ENCODE data around the gene SLC39A12.

SLC39A12 gene

DNA sequence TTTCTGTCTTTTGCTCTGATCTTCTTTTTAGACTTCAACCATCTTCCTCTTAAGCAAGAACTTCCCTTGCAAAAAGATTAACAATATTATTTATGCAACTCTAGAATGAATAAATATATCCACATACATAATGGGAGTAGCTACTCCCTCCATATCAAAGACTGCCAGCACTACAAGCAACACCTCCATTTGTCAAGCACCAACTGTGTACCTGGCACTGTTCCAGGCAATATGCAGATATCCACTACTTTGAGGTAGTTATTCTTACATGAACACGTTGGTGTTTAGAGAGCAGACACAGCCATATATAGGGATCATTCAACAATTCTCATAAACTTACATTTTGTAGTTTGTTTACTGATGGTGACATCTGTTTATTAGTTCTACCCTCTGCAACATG lies 104.9 kb downstream of the SLC39A12 start:
- no peak for TF ChIP-seq SIN3A (IDR thresholded peaks at IDR 0.05; ENCODE audit: borderline replicate concordance, insufficient read depth, low read length)
- no peak for TF ChIP-seq TAF1 (IDR thresholded peaks at IDR 0.05; ENCODE audit: borderline replicate concordance, insufficient read depth, low read length)
- TF ChIP-seq POLR2AphosphoS5 (IDR thresholded peaks at IDR 0.05; ENCODE audit: low read depth, low read length), result no peak
- TF ChIP-seq, protein P1, sequence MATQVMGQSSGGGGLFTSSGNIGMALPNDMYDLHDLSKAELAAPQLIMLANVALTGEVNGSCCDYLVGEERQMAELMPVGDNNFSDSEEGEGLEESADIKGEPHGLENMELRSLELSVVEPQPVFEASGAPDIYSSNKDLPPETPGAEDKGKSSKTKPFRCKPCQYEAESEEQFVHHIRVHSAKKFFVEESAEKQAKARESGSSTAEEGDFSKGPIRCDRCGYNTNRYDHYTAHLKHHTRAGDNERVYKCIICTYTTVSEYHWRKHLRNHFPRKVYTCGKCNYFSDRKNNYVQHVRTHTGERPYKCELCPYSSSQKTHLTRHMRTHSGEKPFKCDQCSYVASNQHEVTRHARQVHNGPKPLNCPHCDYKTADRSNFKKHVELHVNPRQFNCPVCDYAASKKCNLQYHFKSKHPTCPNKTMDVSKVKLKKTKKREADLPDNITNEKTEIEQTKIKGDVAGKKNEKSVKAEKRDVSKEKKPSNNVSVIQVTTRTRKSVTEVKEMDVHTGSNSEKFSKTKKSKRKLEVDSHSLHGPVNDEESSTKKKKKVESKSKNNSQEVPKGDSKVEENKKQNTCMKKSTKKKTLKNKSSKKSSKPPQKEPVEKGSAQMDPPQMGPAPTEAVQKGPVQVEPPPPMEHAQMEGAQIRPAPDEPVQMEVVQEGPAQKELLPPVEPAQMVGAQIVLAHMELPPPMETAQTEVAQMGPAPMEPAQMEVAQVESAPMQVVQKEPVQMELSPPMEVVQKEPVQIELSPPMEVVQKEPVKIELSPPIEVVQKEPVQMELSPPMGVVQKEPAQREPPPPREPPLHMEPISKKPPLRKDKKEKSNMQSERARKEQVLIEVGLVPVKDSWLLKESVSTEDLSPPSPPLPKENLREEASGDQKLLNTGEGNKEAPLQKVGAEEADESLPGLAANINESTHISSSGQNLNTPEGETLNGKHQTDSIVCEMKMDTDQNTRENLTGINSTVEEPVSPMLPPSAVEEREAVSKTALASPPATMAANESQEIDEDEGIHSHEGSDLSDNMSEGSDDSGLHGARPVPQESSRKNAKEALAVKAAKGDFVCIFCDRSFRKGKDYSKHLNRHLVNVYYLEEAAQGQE (IDR thresholded peaks at IDR 0.05; ENCODE audit: insufficient read depth in 1 of 2, low read depth in 2 of 2, low read length in 2 of 2), result no peak
- no peak for TF ChIP-seq FOXP2 (optimal IDR thresholded peaks at IDR 0.05; ENCODE audit: borderline replicate concordance, extremely low read depth, extremely low read length, insufficient read depth)

DNA sequence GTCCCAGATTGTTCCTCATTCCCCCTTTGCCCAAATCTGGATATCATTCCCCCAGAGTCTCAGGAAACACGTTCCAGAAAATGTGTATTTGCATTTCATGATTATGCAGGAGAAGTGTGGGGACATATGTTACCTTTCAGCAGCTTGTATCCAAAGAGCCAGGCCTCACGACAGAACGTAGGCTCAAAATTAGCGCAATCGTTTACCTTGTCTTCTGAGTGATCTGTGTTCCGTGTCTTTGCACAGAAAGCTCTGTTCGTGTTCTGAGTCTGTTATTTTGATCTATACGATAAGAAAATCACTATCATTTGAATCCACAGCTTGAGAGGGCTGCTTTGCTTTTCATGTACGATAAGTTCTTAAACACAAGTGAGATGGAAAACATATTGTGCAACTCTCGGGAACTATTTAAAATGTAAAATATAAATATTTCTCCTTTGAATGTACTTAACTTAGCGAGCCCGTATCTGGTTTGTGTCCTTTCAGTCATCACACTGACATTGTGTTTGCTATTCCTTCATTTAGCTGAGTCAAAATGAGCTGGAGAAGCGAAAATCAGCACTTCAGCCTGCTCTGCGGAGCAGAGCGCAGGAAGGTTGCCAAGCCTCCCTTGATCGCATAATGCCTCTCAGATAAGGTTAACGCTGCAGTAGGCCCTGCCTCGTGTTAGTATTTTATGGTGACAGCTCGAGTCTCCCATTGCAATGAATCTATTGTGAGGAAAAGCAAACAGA lies 108.3 kb downstream of the SLC39A12 start:
- TF ChIP-seq SIN3A (IDR thresholded peaks at IDR 0.05; ENCODE audit: borderline replicate concordance, insufficient read depth, low read length) (no peak), FOXP2 (optimal IDR thresholded peaks at IDR 0.05; ENCODE audit: borderline replicate concordance, extremely low read depth, extremely low read length, insufficient read depth) (no peak), POLR2AphosphoS5 (IDR thresholded peaks at IDR 0.05; ENCODE audit: low read depth, low read length) (no peak), TAF1 (IDR thresholded peaks at IDR 0.05; ENCODE audit: borderline replicate concordance, insufficient read depth, low read length) (no peak)

DNA sequence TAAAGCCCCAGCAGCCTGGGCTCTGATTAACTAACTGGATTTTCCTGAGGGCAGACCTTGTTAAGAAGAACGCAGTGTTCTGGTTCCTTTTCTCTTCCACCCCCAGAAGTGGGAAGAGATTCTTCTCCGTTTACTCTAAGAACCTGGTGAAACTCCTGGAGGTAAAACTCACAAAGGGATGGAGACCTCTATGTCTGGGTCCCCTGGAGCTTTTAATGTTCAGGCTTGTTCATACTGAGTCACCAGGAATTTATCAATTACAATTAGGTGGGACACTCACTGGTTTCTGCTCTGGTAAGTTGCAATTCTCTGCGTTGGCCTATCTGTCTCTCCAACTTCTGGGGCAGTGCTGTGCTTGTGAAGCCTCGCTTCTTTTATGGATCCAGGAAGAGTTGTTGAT lies 115.2 kb downstream of the SLC39A12 start:
- TF ChIP-seq POLR2AphosphoS5 (IDR thresholded peaks at IDR 0.05; ENCODE audit: low read depth, low read length) (no peak), FOXP2 (optimal IDR thresholded peaks at IDR 0.05; ENCODE audit: borderline replicate concordance, extremely low read depth, extremely low read length, insufficient read depth) (no peak), SIN3A (IDR thresholded peaks at IDR 0.05; ENCODE audit: borderline replicate concordance, insufficient read depth, low read length) (no peak), TAF1 (IDR thresholded peaks at IDR 0.05; ENCODE audit: borderline replicate concordance, insufficient read depth, low read length) (no peak)
- TF ChIP-seq, protein P1 (IDR thresholded peaks at IDR 0.05; ENCODE audit: insufficient read depth in 1 of 2, low read depth in 2 of 2, low read length in 2 of 2), result no peak

DNA sequence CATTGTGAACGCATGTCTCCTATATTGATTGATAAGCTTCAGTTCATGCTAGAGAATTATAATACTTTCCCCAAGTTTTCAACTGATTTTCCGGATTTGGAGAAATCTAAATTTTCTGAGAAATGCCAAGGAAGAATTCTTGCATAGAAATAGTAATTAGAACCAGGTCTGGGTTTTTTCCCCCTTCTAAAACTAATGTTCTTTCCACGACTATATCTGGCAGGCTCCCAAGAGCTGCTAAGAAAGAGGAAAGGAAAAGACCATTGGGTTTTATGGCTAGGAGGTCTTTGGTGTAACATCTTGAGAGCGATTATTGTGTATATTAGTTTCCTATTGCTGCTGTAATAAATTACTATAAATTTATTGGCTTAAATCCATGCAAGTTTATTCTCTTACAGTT lies 116.7 kb downstream of the SLC39A12 start:
- TF ChIP-seq POLR2AphosphoS5 (IDR thresholded peaks at IDR 0.05; ENCODE audit: low read depth, low read length) (no peak), TAF1 (IDR thresholded peaks at IDR 0.05; ENCODE audit: borderline replicate concordance, insufficient read depth, low read length) (no peak), SIN3A (IDR thresholded peaks at IDR 0.05; ENCODE audit: borderline replicate concordance, insufficient read depth, low read length) (no peak), FOXP2 (optimal IDR thresholded peaks at IDR 0.05; ENCODE audit: borderline replicate concordance, extremely low read depth, extremely low read length, insufficient read depth) (no peak)
- TF ChIP-seq, protein P1 (IDR thresholded peaks at IDR 0.05; ENCODE audit: insufficient read depth in 1 of 2, low read depth in 2 of 2, low read length in 2 of 2), result no peak

DNA sequence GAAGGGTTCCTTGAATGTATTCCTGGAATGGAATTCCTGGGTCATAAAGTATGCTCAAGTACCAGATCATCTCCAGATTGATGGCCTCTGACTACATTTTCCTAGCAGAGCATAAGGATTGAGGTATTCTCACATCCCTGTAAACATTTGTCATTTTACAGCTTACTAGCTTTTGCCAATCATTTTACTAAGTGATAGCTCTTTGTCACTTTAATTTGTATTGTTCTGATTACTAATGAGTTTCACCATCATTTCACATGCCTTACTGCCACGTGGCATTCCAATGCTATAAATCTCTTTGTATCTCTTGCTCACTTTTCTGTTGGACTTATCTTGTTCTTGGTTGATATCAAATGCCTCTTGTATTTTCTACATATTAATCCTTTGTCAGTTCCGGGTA lies 119.9 kb downstream of the SLC39A12 start:
- no peak for TF ChIP-seq SIN3A (IDR thresholded peaks at IDR 0.05; ENCODE audit: borderline replicate concordance, insufficient read depth, low read length)
- TF ChIP-seq POLR2AphosphoS5 (IDR thresholded peaks at IDR 0.05; ENCODE audit: low read depth, low read length), result no peak

DNA sequence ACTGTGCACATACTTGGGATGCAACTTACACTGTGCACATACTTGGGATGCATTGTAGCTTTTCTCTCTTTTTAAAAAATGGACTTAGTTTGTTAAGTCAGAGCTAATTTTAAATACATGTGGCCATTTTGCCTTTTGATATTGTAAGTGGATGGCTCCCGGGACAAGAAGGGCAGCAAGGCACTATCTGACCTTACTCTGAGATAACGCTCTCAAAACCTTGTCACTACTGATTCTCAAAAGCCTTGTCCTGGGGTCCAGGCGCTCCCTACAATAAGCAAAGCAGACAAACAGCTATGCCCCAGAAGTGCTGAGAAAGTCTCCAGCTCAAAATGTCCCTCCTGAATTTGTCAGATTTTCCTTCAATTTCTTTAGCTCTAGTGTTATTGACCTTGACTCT lies 121.6 kb downstream of the SLC39A12 start:
- TF ChIP-seq TAF1 (IDR thresholded peaks at IDR 0.05; ENCODE audit: borderline replicate concordance, insufficient read depth, low read length) (no peak), SIN3A (IDR thresholded peaks at IDR 0.05; ENCODE audit: borderline replicate concordance, insufficient read depth, low read length) (no peak), POLR2AphosphoS5 (IDR thresholded peaks at IDR 0.05; ENCODE audit: low read depth, low read length) (no peak), FOXP2 (optimal IDR thresholded peaks at IDR 0.05; ENCODE audit: borderline replicate concordance, extremely low read depth, extremely low read length, insufficient read depth) (no peak)
- TF ChIP-seq, protein P1 (IDR thresholded peaks at IDR 0.05; ENCODE audit: insufficient read depth in 1 of 2, low read depth in 2 of 2, low read length in 2 of 2), result no peak
